Hematopoietic multipotent progenitor cell treated with erythropoietin and hydrocortisone succinate and interleukin-3 and kit ligand, for 15 days (in vitro differentiated cells): Measurements from ENCODE around the gene STIMATE.

Experiments used
- DNase-seq: peaks from one replicate; pipeline ENCODE4 v3.0.0-alpha.2; 2015; ENCODE audit warnings: low spot score

The STIMATE gene

DNA sequence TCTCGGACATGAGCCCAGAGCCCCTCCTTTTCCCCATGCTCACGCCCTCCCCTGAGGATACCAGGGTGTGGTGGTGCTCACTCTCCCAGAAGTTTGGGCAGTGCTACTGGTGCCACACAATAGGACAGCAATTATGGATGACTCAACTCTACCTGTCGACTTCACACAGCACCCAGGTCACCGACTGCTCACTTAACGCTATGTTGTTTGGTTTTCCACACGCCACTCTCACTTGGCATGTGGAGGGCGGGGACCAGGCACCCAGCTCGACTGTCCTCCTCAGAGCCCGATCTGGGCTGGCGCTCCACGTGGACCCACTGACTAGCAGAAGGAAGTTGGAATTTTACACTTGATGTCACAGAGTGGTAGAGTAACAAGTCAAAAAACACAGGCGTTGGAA, 30.9 kb downstream of the STIMATE start:
- no peak for DNase-seq

DNA sequence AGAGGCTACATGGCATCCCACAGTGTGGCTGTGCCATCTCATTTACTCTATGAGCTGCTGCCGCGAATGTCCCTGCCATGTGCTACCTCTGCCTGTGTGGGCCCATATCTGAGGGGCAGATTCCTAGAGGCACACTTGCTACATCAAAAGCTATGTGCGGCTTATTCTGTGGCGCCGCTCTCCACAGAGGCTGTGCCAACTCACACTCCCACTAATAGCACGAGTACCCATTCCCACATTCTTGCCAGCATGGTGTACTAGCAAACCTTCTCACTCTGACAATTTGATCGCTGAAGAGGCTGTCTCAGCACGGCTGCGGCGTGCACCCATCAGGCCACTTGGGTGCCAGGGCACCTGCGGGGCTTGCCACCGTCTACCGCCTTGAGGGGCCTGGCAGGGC, 31.4 kb downstream of the STIMATE start:
- DNase-seq: no peak

DNA sequence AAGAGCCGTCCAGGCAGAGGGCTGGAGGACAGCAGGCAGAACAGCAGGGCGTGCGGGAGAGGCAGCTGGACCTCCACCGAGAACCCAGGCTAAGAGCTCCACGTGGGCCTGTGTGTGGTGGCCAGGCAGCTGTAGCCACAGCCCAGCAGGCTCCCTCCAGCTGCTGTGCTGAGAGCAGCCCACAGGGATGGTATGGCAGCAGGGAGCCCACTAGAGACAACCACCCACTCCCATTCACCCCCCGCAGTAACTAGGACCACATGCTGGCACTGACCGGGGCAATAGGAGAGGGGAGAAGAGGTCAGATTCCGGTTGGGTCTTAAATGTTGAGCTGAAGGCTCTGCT, 37.0 kb downstream of the STIMATE start:
- no peak for DNase-seq

DNA sequence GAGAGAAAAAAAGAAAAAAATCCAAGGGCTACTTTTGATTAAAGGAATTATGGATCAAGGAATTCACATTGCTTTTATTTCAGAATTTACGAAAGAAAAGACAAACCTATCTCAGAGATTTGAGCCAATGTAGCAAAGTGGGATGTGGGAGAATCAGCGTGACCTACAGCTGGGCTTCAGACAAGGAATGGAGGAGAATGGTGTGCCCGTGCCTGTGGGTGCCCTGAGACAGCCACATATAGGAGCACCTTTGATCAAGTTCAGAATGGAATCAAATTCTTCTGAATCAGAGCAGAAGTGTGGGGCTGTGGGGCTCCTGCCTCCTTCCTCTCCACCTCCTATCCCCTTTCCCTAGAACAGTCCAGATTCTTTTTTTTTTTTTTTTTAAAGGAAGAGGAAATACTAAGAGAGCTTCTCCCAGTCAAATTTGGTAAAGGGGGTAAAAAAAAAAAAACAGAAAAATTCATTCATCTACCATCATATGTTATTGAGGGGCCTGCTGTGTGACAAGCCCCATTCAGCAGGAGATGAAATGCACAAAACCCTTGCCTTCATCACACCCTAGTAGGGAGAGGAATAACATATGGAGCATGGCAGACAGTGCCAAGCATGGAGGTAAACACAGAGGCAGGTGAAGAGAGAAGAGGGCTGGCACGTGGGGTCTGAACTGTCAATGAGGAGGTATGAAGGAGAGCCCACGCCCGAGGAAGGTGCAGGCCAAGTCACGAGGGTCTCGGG, 37.5 kb downstream of the STIMATE start:
- no peak for DNase-seq

DNA sequence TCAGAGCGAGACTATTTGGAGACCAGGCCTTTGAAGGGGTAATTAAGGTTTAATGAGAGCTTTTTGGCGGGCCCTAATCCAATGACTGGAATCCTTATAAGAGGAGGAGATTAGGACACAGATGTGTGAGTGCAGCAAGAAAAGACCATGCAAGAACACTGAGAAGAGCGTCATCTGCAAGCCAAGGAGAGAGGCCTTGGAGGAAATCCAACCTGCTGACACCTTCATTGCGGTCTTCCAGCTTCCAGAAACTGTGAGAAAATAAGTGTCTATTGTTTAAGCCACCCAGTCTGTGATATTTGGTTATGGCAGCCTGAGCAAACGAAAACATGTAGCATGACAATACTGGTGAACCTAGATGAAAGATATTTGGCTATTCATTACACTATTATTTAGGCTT, 39.5 kb downstream of the STIMATE start:
- no peak for DNase-seq

DNA sequence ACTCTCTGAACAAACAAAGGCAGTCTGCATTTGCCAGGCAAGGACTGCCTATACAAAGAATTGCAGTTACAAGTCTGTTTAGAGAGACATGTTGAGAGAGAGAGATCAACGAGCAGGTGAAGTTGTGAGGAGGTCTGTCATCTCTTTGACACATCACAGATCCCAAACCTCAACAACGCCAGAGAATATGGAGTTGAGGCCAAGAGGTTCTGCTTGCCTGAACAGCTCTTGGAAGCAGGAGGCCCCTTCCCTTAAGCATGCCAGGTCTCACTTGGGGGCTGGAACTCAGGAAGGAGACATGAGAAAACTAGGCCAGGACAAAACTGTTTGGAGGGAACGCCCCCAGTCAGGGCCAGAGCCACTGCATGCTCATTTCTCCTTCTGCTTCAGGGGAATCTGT, 40.2 kb downstream of the STIMATE start:
- no peak for DNase-seq

DNA sequence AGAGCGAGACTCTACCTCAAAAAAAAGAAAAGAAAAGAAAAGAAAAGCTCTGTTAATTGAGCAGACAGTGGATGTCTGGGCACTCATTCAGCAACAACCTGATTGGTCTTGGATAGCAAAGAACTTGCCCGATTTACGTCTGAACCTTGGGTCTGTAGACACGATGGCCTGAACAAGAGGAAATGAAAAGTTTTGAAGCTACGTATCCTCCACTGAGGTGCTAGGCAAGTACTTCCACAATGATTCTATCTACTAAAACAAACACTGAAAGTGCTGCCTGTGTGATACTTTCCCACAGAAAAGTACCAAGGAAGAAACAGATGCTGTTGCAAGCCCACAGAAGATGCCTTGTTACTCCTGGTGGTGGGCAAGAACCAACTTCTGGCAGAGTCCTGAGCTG, 40.7 kb downstream of the STIMATE start:
- no peak for DNase-seq

DNA sequence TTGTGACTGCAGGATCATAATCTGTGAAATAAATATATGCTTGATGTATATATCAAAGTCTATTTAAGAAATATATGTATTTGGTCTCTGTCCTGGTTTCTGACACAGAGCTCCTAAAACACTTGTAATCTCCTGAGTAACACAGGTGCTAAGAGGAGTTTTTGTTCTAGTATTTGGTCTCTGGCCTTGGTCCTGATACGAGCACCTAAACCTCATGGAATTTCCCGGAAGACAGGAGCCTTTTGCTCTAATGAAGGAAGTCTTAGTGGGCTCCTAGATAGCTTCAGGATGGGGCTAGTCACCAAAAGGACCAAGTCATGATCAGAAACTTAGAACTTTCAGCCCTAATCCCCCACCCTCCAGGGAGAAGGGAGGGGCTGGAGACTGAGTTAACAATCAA, 43.3 kb downstream of the STIMATE start:
- no peak for DNase-seq

DNA sequence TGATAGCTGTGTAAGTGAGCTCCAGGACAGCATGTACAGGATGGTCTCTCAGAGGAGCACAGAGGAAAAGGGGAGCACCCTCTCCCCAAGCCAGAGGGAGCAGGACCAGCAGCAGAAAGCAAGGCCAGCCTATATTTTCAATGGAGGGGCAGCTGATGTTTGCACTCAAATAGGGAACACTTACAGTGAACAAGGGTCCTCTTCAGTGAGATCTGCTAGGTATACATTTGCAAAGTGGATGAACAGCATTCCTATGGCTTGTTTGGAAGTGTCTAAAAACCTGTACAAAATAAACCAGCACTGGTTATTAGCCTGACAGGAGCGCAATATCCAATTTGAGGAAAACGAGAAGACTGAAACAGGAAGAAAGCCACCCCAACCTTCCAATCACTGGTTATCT, 44.9 kb downstream of the STIMATE start:
- no peak for DNase-seq

DNA sequence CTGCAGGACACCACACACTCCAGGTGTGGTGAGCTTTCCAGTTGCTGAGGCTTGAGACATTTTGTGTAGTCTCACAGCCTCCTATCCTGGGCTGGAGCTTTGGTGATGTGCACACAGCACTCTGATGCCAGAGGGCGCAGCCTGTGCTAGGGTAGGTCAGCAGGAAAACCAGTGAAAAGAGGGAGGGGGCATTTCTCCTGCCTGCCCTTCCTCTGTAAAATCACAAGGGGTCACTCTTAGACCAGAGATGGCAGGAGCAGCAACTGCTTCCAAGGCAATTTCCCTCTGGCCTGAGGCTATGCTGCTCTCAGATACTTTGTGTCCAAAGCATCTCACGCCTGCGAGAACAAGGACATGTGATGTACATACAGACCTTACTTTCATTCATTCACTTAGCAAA, 46.0 kb downstream of the STIMATE start:
- DNase-seq: peak; percentile 50

DNA sequence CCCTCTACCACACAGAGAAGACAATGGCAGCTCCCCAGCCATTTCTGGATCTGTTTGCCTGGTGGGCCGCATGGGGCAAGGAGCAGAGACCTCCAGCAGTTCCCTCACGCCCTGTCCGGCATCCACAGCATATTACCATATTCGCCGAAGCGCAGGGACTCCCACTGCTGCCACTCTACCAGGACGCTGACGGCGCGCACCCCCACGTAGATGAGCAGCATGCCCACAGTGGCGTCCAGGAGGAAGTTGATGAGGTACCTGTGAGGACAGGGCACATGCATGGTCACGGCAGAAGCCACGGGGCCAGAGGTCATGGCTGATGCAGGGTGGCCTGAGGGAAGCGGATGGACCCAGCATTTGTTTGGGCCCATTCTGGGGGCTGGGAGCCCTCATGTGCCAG, 47.7 kb downstream of the STIMATE start:
- DNase-seq: no peak

DNA sequence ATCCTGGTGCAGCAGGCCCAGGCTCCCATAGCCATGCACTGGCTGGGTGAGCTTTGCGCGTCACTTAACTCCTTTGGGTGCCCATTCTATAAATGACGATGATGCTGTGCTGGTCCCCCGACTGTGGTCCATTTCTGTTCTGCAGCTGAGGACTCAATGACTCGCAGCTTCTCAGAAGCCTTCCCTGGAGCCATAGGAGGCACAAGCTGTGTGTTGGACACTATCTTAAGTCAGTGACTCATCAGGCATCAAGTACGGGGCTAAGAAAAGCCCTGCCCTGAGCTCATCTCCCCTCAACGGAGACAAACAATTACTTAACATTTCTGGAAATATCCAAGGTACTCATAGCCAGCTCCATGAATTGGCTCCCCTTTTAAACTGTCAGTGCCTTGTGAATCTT, 48.7 kb downstream of the STIMATE start:
- DNase-seq: no peak

DNA sequence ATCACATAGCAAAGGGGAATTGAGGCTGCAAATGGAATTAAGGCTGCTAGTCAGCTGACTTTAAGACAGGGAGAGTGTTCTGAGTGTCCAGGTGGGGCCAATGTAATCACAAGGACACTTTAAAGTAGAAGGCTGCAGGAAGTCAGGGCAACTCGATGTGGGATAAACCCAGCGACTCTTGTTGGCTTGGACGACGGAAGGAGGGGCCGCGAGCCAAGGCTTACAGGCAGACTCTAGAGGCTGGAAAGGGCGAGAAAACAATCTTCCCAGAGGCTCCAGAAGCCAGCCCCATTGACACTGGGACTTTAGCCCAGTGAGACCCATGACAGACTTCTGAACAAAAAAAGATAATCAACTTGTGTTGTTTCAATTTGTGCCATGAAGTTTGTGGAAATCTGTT, 49.6 kb downstream of the STIMATE start:
- DNase-seq: no peak

DNA sequence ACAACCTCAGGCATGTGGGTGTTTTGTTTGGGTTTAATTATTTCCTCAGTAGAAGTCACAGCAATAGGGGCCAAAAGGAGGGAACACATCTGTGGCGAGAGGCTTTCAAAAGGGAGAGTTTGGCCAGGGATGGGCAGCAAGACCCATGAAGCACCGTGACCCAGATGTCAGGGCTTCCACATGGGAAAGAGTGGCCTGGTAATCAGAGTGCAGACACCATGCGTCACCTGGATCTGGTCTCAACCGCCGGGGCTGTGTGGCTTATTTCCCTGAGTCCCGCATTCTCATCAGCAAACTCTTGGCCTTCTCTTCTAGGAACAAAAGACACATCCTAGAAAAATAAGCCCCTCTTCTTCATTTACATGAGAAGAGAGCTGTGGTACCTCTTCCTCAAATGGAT, 50.1 kb downstream of the STIMATE start:
- DNase-seq: no peak

DNA sequence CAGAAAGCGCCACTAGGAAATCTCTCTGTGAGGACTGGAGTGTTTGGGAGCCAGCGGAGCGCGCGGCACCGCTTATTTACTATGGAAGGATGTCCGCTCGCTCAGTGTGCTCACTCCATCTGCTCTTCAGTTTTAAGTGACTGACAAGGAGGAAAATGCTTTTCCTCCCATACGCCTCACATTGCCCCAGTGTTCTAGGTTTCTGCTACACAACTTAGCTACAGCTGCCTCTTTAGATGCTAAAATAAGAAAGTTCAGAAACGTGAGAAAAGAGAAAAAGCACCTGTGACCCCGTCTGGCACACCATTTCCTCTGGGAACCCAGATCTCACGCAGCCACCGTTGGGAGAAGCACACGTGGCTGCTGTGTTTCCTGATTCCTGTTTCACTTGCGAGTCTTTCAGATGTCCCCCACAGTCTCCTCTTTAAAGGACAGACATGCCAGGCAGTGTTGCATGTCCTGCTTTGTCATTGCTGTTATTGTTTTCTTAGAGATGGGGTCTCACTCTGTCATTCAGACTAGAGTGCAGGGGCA, 50.8 kb downstream of the STIMATE start:
- no peak for DNase-seq

DNA sequence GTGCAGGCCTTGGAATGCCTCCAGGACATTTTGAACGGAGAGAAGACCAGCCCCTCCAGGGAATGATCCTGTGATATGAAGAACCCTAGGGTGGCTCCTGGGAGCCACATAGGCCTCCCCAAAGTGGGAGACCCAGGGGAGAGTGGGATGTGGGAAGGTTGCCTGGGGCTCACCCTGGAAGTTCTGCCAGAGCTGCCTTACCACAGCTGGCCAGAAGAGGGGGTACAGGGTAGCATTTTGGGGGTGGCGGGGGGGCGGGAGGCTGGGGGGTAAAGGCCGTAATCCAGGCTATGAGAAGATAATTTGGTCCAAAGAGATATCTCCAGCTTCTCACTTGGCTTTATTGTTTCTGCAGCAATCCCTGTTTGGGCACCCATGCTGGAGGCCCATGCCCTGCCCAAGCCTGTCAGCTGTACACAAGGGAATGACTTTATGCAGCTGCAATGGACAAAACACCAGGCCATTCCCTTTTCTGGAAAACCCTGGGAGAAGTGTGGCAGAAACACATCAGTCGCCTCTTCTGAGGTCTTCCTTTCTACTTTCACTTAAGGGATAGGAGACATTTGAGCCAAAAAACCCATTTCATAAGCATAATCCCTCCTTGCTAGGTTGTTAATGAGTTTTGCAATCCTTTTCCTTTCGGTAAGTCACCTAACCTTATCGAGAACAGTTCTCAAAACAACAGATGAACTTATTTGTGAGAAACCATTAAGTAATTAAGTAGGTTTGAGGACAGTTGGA, 51.5 kb downstream of the STIMATE start:
- DNase-seq: peak; percentile 23

DNA sequence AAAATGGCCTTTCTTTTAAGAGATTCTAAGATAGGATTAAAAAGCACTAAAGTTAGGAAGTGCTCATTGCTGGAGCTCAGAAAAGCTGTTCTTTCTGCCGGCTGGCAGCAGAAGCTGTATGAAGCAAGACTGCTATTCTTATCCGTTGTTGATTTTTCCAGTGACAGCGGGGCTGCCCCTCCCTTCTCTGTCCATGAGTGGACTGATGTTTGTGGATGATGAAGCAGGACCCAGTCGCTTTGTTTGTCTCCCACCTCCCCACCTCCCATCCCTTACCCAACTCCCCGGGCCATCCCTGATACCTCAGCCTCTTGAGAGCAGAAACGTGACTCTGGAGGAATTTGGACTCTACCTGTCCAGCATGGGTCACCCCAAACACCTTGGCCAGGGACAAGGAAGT, 52.2 kb downstream of the STIMATE start:
- no peak for DNase-seq

DNA sequence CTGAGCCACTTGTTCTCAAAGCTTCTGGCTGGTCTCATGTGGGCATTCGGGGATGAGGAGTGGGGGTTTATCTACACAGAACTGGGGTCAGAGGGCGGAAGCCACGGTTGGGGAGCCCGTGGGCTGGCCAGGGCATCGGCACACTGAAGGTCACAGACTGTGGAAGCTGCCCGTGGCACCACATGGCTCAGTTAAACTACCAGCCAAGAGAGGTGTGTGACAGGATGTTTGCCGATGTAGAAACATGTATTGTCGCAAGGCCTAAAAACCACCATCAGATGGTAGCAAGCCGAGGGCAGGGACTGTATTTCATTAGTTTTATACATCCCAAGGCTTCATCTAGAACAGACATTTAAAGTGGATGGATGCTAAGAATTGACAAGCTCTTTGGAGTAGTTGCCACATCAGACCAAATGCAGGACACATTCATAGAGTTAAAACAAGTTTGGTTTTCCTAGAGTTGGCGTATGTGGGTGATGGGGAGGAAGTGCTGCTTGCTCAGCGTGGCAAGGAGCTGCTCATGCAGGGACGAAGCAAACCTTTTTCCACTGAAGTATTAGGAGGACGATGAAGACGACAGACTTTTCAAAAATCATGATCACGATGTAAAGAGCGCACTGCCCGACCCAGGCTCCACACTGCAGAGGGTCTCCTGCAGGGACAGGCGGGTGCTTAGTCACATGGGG, 52.9 kb downstream of the STIMATE start:
- DNase-seq: no peak

DNA sequence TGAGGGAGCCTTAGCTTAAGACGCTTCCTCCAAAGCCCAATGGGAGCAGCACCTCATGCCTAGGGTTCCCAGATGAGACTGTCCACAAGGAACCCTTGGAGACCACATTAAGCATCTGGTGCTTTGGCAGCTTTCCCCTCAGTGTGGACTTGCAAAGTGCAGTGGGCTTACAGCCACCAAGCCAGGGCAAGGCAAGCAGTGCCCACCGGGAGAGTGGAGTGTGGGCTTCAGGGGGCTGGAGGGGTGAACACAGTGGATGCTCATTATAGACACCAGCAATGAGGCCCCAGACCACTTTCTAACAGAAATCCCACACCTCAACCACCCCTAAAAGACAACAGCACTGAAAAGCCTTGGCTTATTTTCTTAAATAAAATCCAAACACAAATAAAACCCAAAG, 53.5 kb downstream of the STIMATE start:
- DNase-seq: no peak

DNA sequence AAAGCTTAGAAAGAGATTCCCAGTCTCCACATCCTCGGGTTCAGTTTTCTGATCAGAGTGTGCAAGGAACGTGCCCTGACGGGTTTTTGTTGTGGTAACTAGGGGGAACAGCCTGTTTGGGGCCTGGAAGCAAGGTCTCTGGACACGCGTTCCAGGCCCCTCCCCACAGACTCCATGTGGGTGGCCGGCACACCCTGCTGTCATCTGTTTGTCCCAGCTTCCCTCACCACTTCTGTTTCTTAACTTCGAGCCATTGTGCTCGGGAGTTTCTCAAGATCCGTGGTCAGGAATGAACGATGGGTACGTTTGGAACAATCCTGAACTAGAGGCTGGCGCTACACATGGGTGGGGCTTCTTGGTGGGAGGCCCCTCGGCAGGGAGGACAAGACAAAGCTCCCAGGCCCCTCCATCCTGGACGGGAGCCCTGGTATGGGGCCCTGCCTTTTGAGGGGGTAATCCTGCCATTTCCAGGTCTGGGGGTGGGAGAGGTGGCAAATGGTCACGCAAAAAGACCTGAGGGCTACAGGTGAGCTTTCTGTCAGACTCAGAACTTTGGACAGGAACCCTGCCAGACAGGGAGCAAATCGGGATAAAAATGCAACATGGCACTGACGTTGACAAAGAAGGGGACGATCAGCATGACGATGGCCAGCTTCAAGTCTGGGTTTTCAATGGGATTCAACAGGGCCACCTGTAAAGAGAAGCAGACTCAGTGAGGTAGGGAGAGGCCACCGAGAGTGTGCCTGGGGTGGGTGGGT, 54.1 kb downstream of the STIMATE start:
- DNase-seq: no peak

DNA sequence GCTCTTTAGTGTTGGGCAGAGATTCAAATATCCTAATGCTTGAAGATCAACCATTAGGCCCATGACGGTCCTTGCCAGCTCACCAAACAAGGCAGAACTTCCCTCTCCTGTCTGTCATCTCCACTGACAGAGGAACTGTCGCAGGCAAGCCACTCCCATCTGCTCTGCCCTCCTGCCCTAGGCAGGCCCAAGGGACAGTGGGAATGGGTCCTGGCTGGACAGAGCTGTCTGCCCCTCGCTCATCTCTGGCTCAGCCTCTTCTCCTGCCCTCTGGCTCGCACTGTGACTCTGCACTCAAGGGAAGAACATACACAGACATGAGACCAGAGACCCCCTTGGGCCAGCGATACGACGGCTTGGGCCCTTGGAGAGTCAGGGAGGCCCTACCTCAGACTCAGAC, 54.9 kb downstream of the STIMATE start:
- DNase-seq: no peak

DNA sequence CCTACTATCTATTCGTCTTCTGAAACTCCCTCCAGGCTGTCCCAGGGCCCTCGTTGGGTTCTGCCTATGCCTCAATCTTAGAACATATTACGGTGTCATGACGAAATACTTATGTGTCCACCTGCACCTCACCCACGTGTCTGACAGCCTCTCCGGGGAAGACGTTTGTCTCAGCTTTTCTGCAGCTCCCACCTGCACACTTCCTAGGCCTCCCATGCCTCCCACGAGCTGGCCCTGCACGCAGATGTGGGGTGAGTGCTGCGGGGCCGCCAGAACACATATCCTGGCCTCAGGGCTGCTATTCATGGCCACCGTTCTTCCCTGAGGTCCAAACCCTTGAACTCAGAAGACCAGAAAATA, 55.4 kb downstream of the STIMATE start:
- no peak for DNase-seq
